Muscle layer of colon (tissue), 2 donors: ENCODE results near the gene BRICD5.
"Not testable (repeated sequence)": the region's sequence is repeated elsewhere in the genome, so short reads cannot be mapped to it uniquely, and the experiment has no call there.

Experiments used
- H3K27ac ChIP-seq: one replicate; pipeline ENCODE4 v1.7.0; 2013; ENCODE audit warnings: low read depth, mild to moderate bottlenecking, low read length, moderate library complexity
- H3K27me3 ChIP-seq, 2 donors: one replicate each; pipeline ENCODE4 v1.7.0; 2013; ENCODE audit warnings: low read length in 2 of 2, mild to moderate bottlenecking in 2 of 2; ENCODE audit not compliant: insufficient read depth in 2 of 2, control insufficient read depth in 1 of 2
- H3K36me3 ChIP-seq: one replicate; pipeline ENCODE4 v1.7.0; 2013; ENCODE audit warnings: mild to moderate bottlenecking, low read length; ENCODE audit not compliant: insufficient read depth
- H3K4me1 ChIP-seq: one replicate; pipeline ENCODE4 v1.7.0; 2013; ENCODE audit warnings: mild to moderate bottlenecking, low read length; ENCODE audit not compliant: insufficient read depth
- H3K4me3 ChIP-seq, 2 donors: one replicate each; pipeline ENCODE4 v1.7.0; 2013; ENCODE audit warnings: low read length in 2 of 2, low read depth in 1 of 2, mild to moderate bottlenecking in 1 of 2, moderate library complexity in 1 of 2
- H3K9ac ChIP-seq: one replicate; pipeline ENCODE4 v1.7.0; 2013; ENCODE audit warnings: low read length
- H3K9me3 ChIP-seq: one replicate; pipeline ENCODE4 v1.7.0; 2013; ENCODE audit warnings: mild to moderate bottlenecking, low read length
- donor health status: abdominal sarcoma.
- donor health status: Adenocarcinoma of cecum.

The BRICD5 gene

GRCh38 chr16:2244926-2245795, 34.5 kb upstream of the BRICD5 start:
- H3K9me3 ChIP-seq = no peaks in the 10 kb centered on the region
- H3K36me3 ChIP-seq = peaks cover 43% of the 10 kb centered on the region
- H3K27ac ChIP-seq = no peak overlapping the region
- peaks cover 2% of the 10 kb centered on the region for H3K4me1 ChIP-seq
- no peak overlapping the region for H3K9ac ChIP-seq
- no peaks in the 10 kb centered on the region for H3K27me3 ChIP-seq
- no peak overlapping the region for H3K4me3 ChIP-seq

- H3K27ac ChIP-seq = no peak overlapping the region
- no peaks in the 10 kb centered on the region for H3K27me3 ChIP-seq
- peaks cover 48% of the 10 kb centered on the region for H3K36me3 ChIP-seq
- no peaks in the 10 kb centered on the region for H3K9me3 ChIP-seq
- no peaks in the 10 kb centered on the region for H3K4me1 ChIP-seq
- no peak overlapping the region for H3K9ac ChIP-seq
- no peak overlapping the region for H3K4me3 ChIP-seq
Observed at GRCh38 chr16:2244301-2244700, 33.6 kb upstream of the BRICD5 start.

- Histone ChIP-seq H3K27ac (no peak overlapping the region), H3K4me1 (no peaks in the 10 kb centered on the region), H3K36me3 (peaks cover 50% of the 10 kb centered on the region), H3K4me3 (no peak overlapping the region), H3K9ac (no peak overlapping the region), H3K9me3 (no peaks in the 10 kb centered on the region), H3K27me3 (no peaks in the 10 kb centered on the region)
Observed at GRCh38 chr16:2243781-2244180, 33.1 kb upstream of the BRICD5 start.

- Histone ChIP-seq H3K36me3 (peaks cover 50% of the 10 kb centered on the region), H3K4me1 (no peaks in the 10 kb centered on the region), H3K9ac (no peak overlapping the region), H3K27ac (no peak overlapping the region), H3K9me3 (no peaks in the 10 kb centered on the region), H3K4me3 (no peak overlapping the region), H3K27me3 (peaks cover 0 to 4% of the 10 kb centered on the region in 2 donors)
Observed at GRCh38 chr16:2243031-2243528, 32.4 kb upstream of the BRICD5 start.

GRCh38 chr16:2242598-2242997, 31.9 kb upstream of the BRICD5 start:
- Histone ChIP-seq H3K9me3 (no peaks in the 10 kb centered on the region), H3K4me1 (no peaks in the 10 kb centered on the region), H3K27ac (no peak overlapping the region), H3K9ac (no peak overlapping the region), H3K36me3 (peaks cover 50% of the 10 kb centered on the region), H3K27me3 (peaks cover 0 to 9% of the 10 kb centered on the region in 2 donors), H3K4me3 (no peak overlapping the region)

GRCh38 chr16:2240331-2240730, 29.7 kb upstream of the BRICD5 start:
- not testable (repeated sequence) for H3K4me3 ChIP-seq, H3K9me3 ChIP-seq, H3K27ac ChIP-seq, H3K9ac ChIP-seq
- H3K27me3 ChIP-seq = peaks cover 8 to 30% of the 10 kb centered on the region in 2 donors
- H3K4me1 ChIP-seq = peaks cover 12% of the 10 kb centered on the region
- H3K36me3 ChIP-seq = peaks cover 39% of the 10 kb centered on the region

- Histone ChIP-seq H3K36me3 (peaks cover 38% of the 10 kb centered on the region), H3K9ac (no peak overlapping the region), H3K9me3 (no peaks in the 10 kb centered on the region), H3K4me1 (peaks cover 12% of the 10 kb centered on the region), H3K27me3 (peaks cover 8 to 30% of the 10 kb centered on the region in 2 donors), H3K4me3 (no peak overlapping the region), H3K27ac (no peak overlapping the region)
Observed at GRCh38 chr16:2238838-2239675, 28.4 kb upstream of the BRICD5 start.

- Histone ChIP-seq H3K9ac (no peak overlapping the region), H3K9me3 (no peaks in the 10 kb centered on the region), H3K27ac (no peak overlapping the region), H3K27me3 (peaks cover 8 to 37% of the 10 kb centered on the region in 2 donors), H3K36me3 (peaks cover 38% of the 10 kb centered on the region), H3K4me1 (peaks cover 12% of the 10 kb centered on the region), H3K4me3 (no peak overlapping the region)
Observed at GRCh38 chr16:2238150-2238837, 27.6 kb upstream of the BRICD5 start.

GRCh38 chr16:2237493-2238149, 27.0 kb upstream of the BRICD5 start:
- Histone ChIP-seq H3K4me1 (peaks cover 12% of the 10 kb centered on the region), H3K9ac (no peak overlapping the region), H3K27ac (no peak overlapping the region), H3K36me3 (peaks cover 38% of the 10 kb centered on the region), H3K4me3 (no peak overlapping the region), H3K27me3 (peaks cover 8 to 38% of the 10 kb centered on the region in 2 donors), H3K9me3 (no peaks in the 10 kb centered on the region)

GRCh38 chr16:2237102-2237482, 26.4 kb upstream of the BRICD5 start:
- no peak overlapping the region for H3K27ac ChIP-seq
- no peak overlapping the region for H3K4me3 ChIP-seq
- no peak overlapping the region for H3K9ac ChIP-seq
- H3K36me3 ChIP-seq = peaks cover 38% of the 10 kb centered on the region
- no peaks in the 10 kb centered on the region for H3K9me3 ChIP-seq
- H3K27me3 ChIP-seq = peaks cover 8 to 43% of the 10 kb centered on the region in 2 donors
- peaks cover 12% of the 10 kb centered on the region for H3K4me1 ChIP-seq
